ENCODE data around the gene PDE3B.

PDE3B gene

GRCh38 chr11:14905104-14906033 lies 261.8 kb downstream of the PDE3B start:
- no peaks in the 10 kb centered on the region for H3K36me3 ChIP-seq (ENCODE audit: control insufficient read depth in 2 of 2, insufficient read depth in 2 of 2, low read length in 2 of 2)
- peak overlapping the region; percentile 68 to 81 for H3K4me3 ChIP-seq (ENCODE audit: low read length in 2 of 2)
- H3K27me3 ChIP-seq (ENCODE audit: control insufficient read depth in 2 of 2, insufficient read depth in 2 of 2, low read length in 2 of 2), result no peaks in the 10 kb centered on the region
- H3K27ac ChIP-seq (ENCODE audit: low read depth in 2 of 2, low read length in 2 of 2), result no peak overlapping the region
- peaks cover 8 to 13% of the 10 kb centered on the region in 2 donors for H3K4me1 ChIP-seq (ENCODE audit: control insufficient read depth in 2 of 2, insufficient read depth in 2 of 2, low read length in 2 of 2)
- no peaks in the 10 kb centered on the region for H3K9me3 ChIP-seq (ENCODE audit: control insufficient read depth in 2 of 2, low read length in 2 of 2)
- peak overlapping the region; percentile 60 to 79 for H3K9ac ChIP-seq (ENCODE audit: low read depth in 1 of 2, low read length in 2 of 2)

- H3K27me3 ChIP-seq (ENCODE audit: control insufficient read depth in 2 of 2, insufficient read depth in 2 of 2, low read length in 2 of 2), result no peaks in the 10 kb centered on the region
- no peaks in the 10 kb centered on the region for H3K9me3 ChIP-seq (ENCODE audit: control insufficient read depth in 2 of 2, low read length in 2 of 2)
- H3K36me3 ChIP-seq (ENCODE audit: control insufficient read depth in 2 of 2, insufficient read depth in 2 of 2, low read length in 2 of 2), result no peaks in the 10 kb centered on the region
- no peak overlapping the region for H3K9ac ChIP-seq (ENCODE audit: low read depth in 1 of 2, low read length in 2 of 2)
- H3K4me3 ChIP-seq (ENCODE audit: low read length in 2 of 2), result no peak overlapping the region
- peaks cover 8 to 13% of the 10 kb centered on the region in 2 donors for H3K4me1 ChIP-seq (ENCODE audit: control insufficient read depth in 2 of 2, insufficient read depth in 2 of 2, low read length in 2 of 2)
- no peak overlapping the region for H3K27ac ChIP-seq (ENCODE audit: low read depth in 2 of 2, low read length in 2 of 2)
These were observed 263.0 kb downstream of the PDE3B start for GRCh38 chr11:14906578-14906977.

GRCh38 chr11:14906993-14907392 lies 263.4 kb downstream of the PDE3B start:
- no peak overlapping the region for H3K27ac ChIP-seq (ENCODE audit: low read depth in 2 of 2, low read length in 2 of 2)
- H3K4me3 ChIP-seq (ENCODE audit: low read length in 2 of 2), result no peak overlapping the region
- H3K4me1 ChIP-seq (ENCODE audit: control insufficient read depth in 2 of 2, insufficient read depth in 2 of 2, low read length in 2 of 2), result peaks cover 8 to 13% of the 10 kb centered on the region in 2 donors
- no peak overlapping the region for H3K9ac ChIP-seq (ENCODE audit: low read depth in 1 of 2, low read length in 2 of 2)
- no peaks in the 10 kb centered on the region for H3K36me3 ChIP-seq (ENCODE audit: control insufficient read depth in 2 of 2, insufficient read depth in 2 of 2, low read length in 2 of 2)
- no peaks in the 10 kb centered on the region for H3K27me3 ChIP-seq (ENCODE audit: control insufficient read depth in 2 of 2, insufficient read depth in 2 of 2, low read length in 2 of 2)
- H3K9me3 ChIP-seq (ENCODE audit: control insufficient read depth in 2 of 2, low read length in 2 of 2), result no peaks in the 10 kb centered on the region

- Histone ChIP-seq H3K9ac (ENCODE audit: low read depth in 1 of 2, low read length in 2 of 2) (no peak overlapping the region), H3K4me3 (ENCODE audit: low read length in 2 of 2) (peak overlapping the region in 1 of 2 donors; percentile 37)
These were observed 264.0 kb downstream of the PDE3B start for GRCh38 chr11:14907411-14908213.

GRCh38 chr11:14908214-14908880 lies 264.7 kb downstream of the PDE3B start:
- Histone ChIP-seq H3K36me3 (ENCODE audit: control insufficient read depth in 2 of 2, insufficient read depth in 2 of 2, low read length in 2 of 2) (no peaks in the 10 kb centered on the region), H3K4me3 (ENCODE audit: low read length in 2 of 2) (no peak overlapping the region), H3K27ac (ENCODE audit: low read depth in 2 of 2, low read length in 2 of 2) (no peak overlapping the region), H3K9ac (ENCODE audit: low read depth in 1 of 2, low read length in 2 of 2) (no peak overlapping the region), H3K4me1 (ENCODE audit: control insufficient read depth in 2 of 2, insufficient read depth in 2 of 2, low read length in 2 of 2) (peaks cover 8 to 13% of the 10 kb centered on the region in 2 donors), H3K9me3 (ENCODE audit: control insufficient read depth in 2 of 2, low read length in 2 of 2) (no peaks in the 10 kb centered on the region), H3K27me3 (ENCODE audit: control insufficient read depth in 2 of 2, insufficient read depth in 2 of 2, low read length in 2 of 2) (no peaks in the 10 kb centered on the region)

More at GRCh38 chr11:14907411-14908213, 264.0 kb downstream of the PDE3B start:
- H3K36me3 ChIP-seq (ENCODE audit: control insufficient read depth in 2 of 2, insufficient read depth in 2 of 2, low read length in 2 of 2), result no peaks in the 10 kb centered on the region
- H3K4me1 ChIP-seq (ENCODE audit: control insufficient read depth in 2 of 2, insufficient read depth in 2 of 2, low read length in 2 of 2), result peaks cover 8 to 13% of the 10 kb centered on the region in 2 donors
- no peaks in the 10 kb centered on the region for H3K9me3 ChIP-seq (ENCODE audit: control insufficient read depth in 2 of 2, low read length in 2 of 2)
- no peak overlapping the region for H3K27ac ChIP-seq (ENCODE audit: low read depth in 2 of 2, low read length in 2 of 2)
- H3K27me3 ChIP-seq (ENCODE audit: control insufficient read depth in 2 of 2, insufficient read depth in 2 of 2, low read length in 2 of 2), result no peaks in the 10 kb centered on the region

- Histone ChIP-seq H3K9me3 (ENCODE audit: control insufficient read depth in 2 of 2, low read length in 2 of 2) (no peaks in the 10 kb centered on the region), H3K27me3 (ENCODE audit: control insufficient read depth in 2 of 2, insufficient read depth in 2 of 2, low read length in 2 of 2) (no peaks in the 10 kb centered on the region), H3K27ac (ENCODE audit: low read depth in 2 of 2, low read length in 2 of 2) (no peak overlapping the region), H3K36me3 (ENCODE audit: control insufficient read depth in 2 of 2, insufficient read depth in 2 of 2, low read length in 2 of 2) (no peaks in the 10 kb centered on the region), H3K4me1 (ENCODE audit: control insufficient read depth in 2 of 2, insufficient read depth in 2 of 2, low read length in 2 of 2) (no peaks in the 10 kb centered on the region), H3K4me3 (ENCODE audit: low read length in 2 of 2) (no peak overlapping the region), H3K9ac (ENCODE audit: low read depth in 1 of 2, low read length in 2 of 2) (no peak overlapping the region)
These were observed 270.9 kb downstream of the PDE3B start for GRCh38 chr11:14914536-14914935.

- Histone ChIP-seq H3K9ac (ENCODE audit: low read depth in 1 of 2, low read length in 2 of 2) (no peak overlapping the region), H3K9me3 (ENCODE audit: control insufficient read depth in 2 of 2, low read length in 2 of 2) (no peaks in the 10 kb centered on the region), H3K4me3 (ENCODE audit: low read length in 2 of 2) (no peak overlapping the region), H3K36me3 (ENCODE audit: control insufficient read depth in 2 of 2, insufficient read depth in 2 of 2, low read length in 2 of 2) (no peaks in the 10 kb centered on the region), H3K4me1 (ENCODE audit: control insufficient read depth in 2 of 2, insufficient read depth in 2 of 2, low read length in 2 of 2) (no peaks in the 10 kb centered on the region), H3K27ac (ENCODE audit: low read depth in 2 of 2, low read length in 2 of 2) (no peak overlapping the region), H3K27me3 (ENCODE audit: control insufficient read depth in 2 of 2, insufficient read depth in 2 of 2, low read length in 2 of 2) (no peaks in the 10 kb centered on the region)
These were observed 272.8 kb downstream of the PDE3B start for GRCh38 chr11:14916403-14916802.
